GM18858 (cell line): Measurements from ENCODE around the gene ACAD11.
A peak's percentile ranks its signal among the peaks of the same experiment; 100 is the strongest.

Experiments used
- ATAC-seq: cut with Tn5 transposase; IDR thresholded peaks from one replicate; pipeline ENCODE4 v1.9.1; 2021; ENCODE audit not compliant: unreplicated experiment

ACAD11 gene

GRCh38 chr3:132659365-132660051 lies at the start of gene ACAD11:
ACAD11 (minus strand) TSS chr3:132659809; CDS start chr3:132659751, 58 bp downstream.
- peak; percentile 30 for ATAC-seq

GRCh38 chr3:132703733-132704132 lies 44.1 kb upstream of the ACAD11 start:
- no peak for ATAC-seq

- ATAC-seq: no peak
These were observed 35.8 kb upstream of the ACAD11 start for GRCh38 chr3:132695422-132695821.

- ATAC-seq: no peak
These were observed 35.4 kb upstream of the ACAD11 start for GRCh38 chr3:132694991-132695390.

- ATAC-seq: no peak
These were observed 30.4 kb upstream of the ACAD11 start for GRCh38 chr3:132690040-132690439.

- ATAC-seq: no peak
These were observed 22.6 kb upstream of the ACAD11 start for GRCh38 chr3:132682201-132682600.

GRCh38 chr3:132681421-132681820 lies 21.8 kb upstream of the ACAD11 start:
- ATAC-seq: no peak

GRCh38 chr3:132679911-132680310 lies 20.3 kb upstream of the ACAD11 start:
- no peak for ATAC-seq

- ATAC-seq: no peak
These were observed 15.8 kb upstream of the ACAD11 start for GRCh38 chr3:132675408-132675807.

- no peak for ATAC-seq
These were observed 9.7 kb upstream of the ACAD11 start for GRCh38 chr3:132669256-132669777.

GRCh38 chr3:132665230-132665745 lies 5.7 kb upstream of the ACAD11 start:
- no peak for ATAC-seq

GRCh38 chr3:132662212-132662611 lies 2.6 kb upstream of the ACAD11 start:
- no peak for ATAC-seq

- no peak for ATAC-seq
These were observed 1.5 kb upstream of the ACAD11 start for GRCh38 chr3:132661101-132661500.

GRCh38 chr3:132660811-132661070 lies 1.1 kb upstream of the ACAD11 start:
- ATAC-seq: no peak

- ATAC-seq: peak; percentile 48
These were observed 622 bp upstream of the ACAD11 start, which contains the start of gene UBA5 for GRCh38 chr3:132660052-132660810. UBA5 (plus strand) TSS chr3:132660329; CDS start chr3:132660538, 209 bp downstream.

- no peak for ATAC-seq
These were observed 627 bp downstream of the ACAD11 start for GRCh38 chr3:132659000-132659364.

GRCh38 chr3:132657869-132658747 lies 1.5 kb downstream of the ACAD11 start:
- ATAC-seq: no peak

GRCh38 chr3:132655471-132655870 lies 4.1 kb downstream of the ACAD11 start:
- no peak for ATAC-seq

GRCh38 chr3:132654721-132655120 lies 4.9 kb downstream of the ACAD11 start:
- ATAC-seq: no peak

- no peak for ATAC-seq
These were observed 5.4 kb downstream of the ACAD11 start for GRCh38 chr3:132654190-132654589.

GRCh38 chr3:132652640-132653270 lies 6.9 kb downstream of the ACAD11 start:
- ATAC-seq: no peak
